Dendritic cell treated with granulocyte-macrophage colony-stimulating factor and Interleukin-4, amounts not matched to agents 40 ng/mL and 50 ng/mL, for 4 days (primary cell): Measurements from ENCODE around the gene LYZL6.

Experiments used
- H3K27ac Mint-ChIP-seq: one replicate; pipeline ENCODE4 v1.8.0; 2022; ENCODE audit warnings: mild to moderate bottlenecking, mixed read lengths
- H3K27me3 Mint-ChIP-seq: one replicate; pipeline ENCODE4 v1.8.0; 2022; ENCODE audit warnings: mild to moderate bottlenecking, mixed read lengths
- H3K36me3 Mint-ChIP-seq: one replicate; pipeline ENCODE4 v1.8.0; 2022; ENCODE audit warnings: low read depth, mixed read lengths
- H3K4me1 Mint-ChIP-seq: one replicate; pipeline ENCODE4 v1.8.0; 2022; ENCODE audit warnings: low read depth, mixed read lengths
- H3K4me3 Mint-ChIP-seq: one replicate; pipeline ENCODE4 v1.8.0; 2022; ENCODE audit warnings: mild to moderate bottlenecking, moderate library complexity, mixed read lengths
- H3K9me3 Mint-ChIP-seq: one replicate; pipeline ENCODE4 v1.8.0; 2022; ENCODE audit warnings: mixed read lengths
- intact Hi-C: fragments of 100-400 bp; cut with micrococcal nuclease; formaldehyde crosslinking; loops from one replicate; pipeline ENCODE4 v1.15.0; 2022

Gene LYZL6

GRCh38 chr17:35892091-35893035, 51.1 kb downstream of the LYZL6 start:
- H3K4me1 Mint-ChIP-seq = peaks cover 58% of the 10 kb centered on the region
- H3K36me3 Mint-ChIP-seq = no peaks in the 10 kb centered on the region
- H3K27me3 Mint-ChIP-seq = no peaks in the 10 kb centered on the region
- H3K4me3 Mint-ChIP-seq = no peak overlapping the region
- no peaks in the 10 kb centered on the region for H3K9me3 Mint-ChIP-seq
- peak overlapping the region; percentile 90 for H3K27ac Mint-ChIP-seq
- intact Hi-C loops = no loop called here

GRCh38 chr17:35891269-35891668, 52.2 kb downstream of the LYZL6 start:
- intact Hi-C loops = no loop called here
- Mint-ChIP-seq H3K4me1 (peaks cover 53% of the 10 kb centered on the region), H3K36me3 (no peaks in the 10 kb centered on the region), H3K4me3 (no peak overlapping the region), H3K9me3 (no peaks in the 10 kb centered on the region), H3K27me3 (no peaks in the 10 kb centered on the region), H3K27ac (no peak overlapping the region)

GRCh38 chr17:35890774-35891155, 52.7 kb downstream of the LYZL6 start:
- intact Hi-C loops = no loop called here

GRCh38 chr17:35889818-35890773, 53.4 kb downstream of the LYZL6 start:
- H3K4me3 Mint-ChIP-seq = no peak overlapping the region
- intact Hi-C loops = no loop called here
- H3K4me1 Mint-ChIP-seq = peaks cover 42% of the 10 kb centered on the region
- no peaks in the 10 kb centered on the region for H3K27me3 Mint-ChIP-seq
- peak overlapping the region; percentile 58 for H3K27ac Mint-ChIP-seq
- no peaks in the 10 kb centered on the region for H3K36me3 Mint-ChIP-seq
- no peaks in the 10 kb centered on the region for H3K9me3 Mint-ChIP-seq

More at GRCh38 chr17:35890774-35891155, 52.7 kb downstream of the LYZL6 start:
- Mint-ChIP-seq H3K9me3 (no peaks in the 10 kb centered on the region), H3K27me3 (no peaks in the 10 kb centered on the region), H3K4me1 (peaks cover 48% of the 10 kb centered on the region), H3K27ac (no peak overlapping the region), H3K4me3 (no peak overlapping the region), H3K36me3 (no peaks in the 10 kb centered on the region)

GRCh38 chr17:35889241-35889640, 54.3 kb downstream of the LYZL6 start:
- no peaks in the 10 kb centered on the region for H3K9me3 Mint-ChIP-seq

More at GRCh38 chr17:35889241-35889640, 54.3 kb downstream of the LYZL6 start:
- intact Hi-C loops = no loop called here
- Mint-ChIP-seq H3K4me3 (no peak overlapping the region), H3K4me1 (peaks cover 40% of the 10 kb centered on the region), H3K27me3 (no peaks in the 10 kb centered on the region), H3K27ac (no peak overlapping the region), H3K36me3 (no peaks in the 10 kb centered on the region)
